22Rv1 (cell line): Measurements from ENCODE around the gene ABCF3.

ENCODE experiments used
- H3K27ac ChIP-seq: fragments of 450-650 bp; 2 replicates; pipeline ENCODE4 v1.5.1; 2017
- CTCF ChIP-seq: fragments of 450-650 bp; IDR thresholded peaks from 2 replicates; pipeline ENCODE4 v1.5.1; 2017; ENCODE audit warnings: mild to moderate bottlenecking
- ZFX ChIP-seq: fragments of 450-650 bp; IDR thresholded peaks from 2 replicates; pipeline ENCODE4 v1.6.1; 2017; ENCODE audit warnings: antibody characterized with exemption, borderline replicate concordance

Gene ABCF3

GRCh38 chr3:184227481-184227935 lies 41.5 kb downstream of the ABCF3 start:
- TF ChIP-seq ZFX: no peak
- peak; percentile 94 for TF ChIP-seq CTCF
- H3K27ac ChIP-seq: 0 out of 2 replicates have a peak overlapping the region, but pooled peaks have one; percentile 5

- TF ChIP-seq ZFX (no peak), CTCF (no peak)
- no peak overlapping the region for H3K27ac ChIP-seq
Observed at GRCh38 chr3:184228376-184229137, 42.6 kb downstream of the ABCF3 start.

GRCh38 chr3:184229394-184230080 lies 43.5 kb downstream of the ABCF3 start, which contains the start of gene VWA5B2:
TSS of gene VWA5B2 (plus strand) at chr3:184229585. CDS start at chr3:184230529, 944 bp downstream.
- peak within 1 kb of the TSS; percentile 90 for H3K27ac ChIP-seq

GRCh38 chr3:184230081-184230602 lies 44.1 kb downstream of the ABCF3 start:
- peak overlapping the region; percentile 90 for H3K27ac ChIP-seq
- TF ChIP-seq ZFX (no peak), CTCF (no peak)

More at GRCh38 chr3:184229394-184230080, 43.5 kb downstream of the ABCF3 start, which contains the start of gene VWA5B2:
- peak; percentile 32 for TF ChIP-seq CTCF
- no peak for TF ChIP-seq ZFX

GRCh38 chr3:184230603-184231528 lies 44.9 kb downstream of the ABCF3 start:
- H3K27ac ChIP-seq: peak overlapping the region; percentile 90
- TF ChIP-seq ZFX (no peak), CTCF (no peak)

- peak overlapping the region; percentile 90 for H3K27ac ChIP-seq
- no peak for TF ChIP-seq ZFX
- TF ChIP-seq CTCF: no peak
Observed at GRCh38 chr3:184231671-184232070, 45.7 kb downstream of the ABCF3 start.
